ENCODE results near the gene BCAS3. TPM values are rescaled to one million over a fixed set of nuclear protein-coding genes. Genes with fewer than 3 reads are reported as not detected.

BCAS3 gene
- total RNA-seq, 1 experiment from 2014 or later, result 26.3 TPM

DNA sequence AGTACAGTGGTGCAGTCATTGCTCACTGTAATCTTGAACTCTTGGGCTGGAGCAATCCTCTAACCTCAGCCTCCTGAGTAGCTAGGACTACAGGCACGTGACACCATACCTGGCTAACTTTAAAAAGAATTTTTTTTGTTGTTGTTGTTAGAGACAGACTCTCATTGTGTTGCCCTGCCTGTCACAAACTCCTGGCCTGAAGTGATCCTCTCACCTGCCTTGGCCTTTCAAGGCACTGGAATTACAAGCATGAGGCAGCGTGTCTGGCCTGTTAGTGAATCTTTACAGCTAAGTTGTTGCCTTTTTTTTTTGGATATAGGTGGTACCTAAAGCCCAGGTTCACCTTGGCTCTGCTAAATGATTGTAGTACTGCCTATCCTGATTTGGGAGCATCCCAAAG lies 290.6 kb downstream of the BCAS3 start (continued):
- TF ChIP-seq EZH2phosphoT487 (IDR thresholded peaks at IDR 0.05; ENCODE audit: borderline replicate concordance), result no peak

DNA sequence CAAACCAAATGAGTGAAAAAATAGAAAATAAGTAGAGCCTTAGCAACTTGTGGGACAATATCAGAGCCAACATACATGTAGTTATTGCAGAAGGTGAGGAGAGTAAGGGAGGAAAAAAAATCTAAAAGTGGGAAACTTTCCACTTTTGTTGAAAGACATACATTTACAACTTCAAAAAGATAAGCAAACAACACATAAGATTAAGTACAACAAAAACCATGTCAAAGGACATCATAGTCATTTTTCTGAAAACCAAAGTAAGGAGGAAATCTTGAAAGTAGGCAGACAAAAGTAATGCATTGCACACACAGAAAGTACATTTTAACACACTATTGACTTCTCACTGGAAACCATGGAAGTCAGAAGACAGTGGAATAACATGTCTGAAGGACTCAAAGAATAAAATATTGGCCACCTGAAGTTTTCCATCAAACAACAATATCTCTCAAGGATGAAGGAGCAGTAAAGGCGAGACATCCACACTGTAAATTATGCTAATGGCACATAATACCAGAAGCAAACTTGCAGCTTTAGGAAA lies 291.9 kb downstream of the BCAS3 start:
- CTCF ChIA-PET, result no interaction called here
- peaks cover 0 to 11% of the 10 kb centered on the region in 2 experiments; a peak in 1 of 4 replicates for H3K9me3 ChIP-seq (ENCODE audit: control insufficient read depth in 1 of 2, insufficient read depth in 1 of 2, low read depth in 1 of 2, low read length in 2 of 2)
- ATAC-seq (no peak), DNase-seq (ENCODE audit: low read depth, low spot score) (no peak)
- H3K4me1 ChIP-seq (ENCODE audit: control insufficient read depth in 1 of 2, insufficient read depth in 2 of 2, low read length in 2 of 2), result no peaks in the 10 kb centered on the region
- H3K4me3 ChIP-seq (replicated peaks in 1 of 2; ENCODE audit: low read depth in 1 of 2, low read length in 2 of 2), result no peak overlapping the region
- no peaks in the 10 kb centered on the region for H3K27me3 ChIP-seq (ENCODE audit: insufficient read depth, low read length)
- H2AFZ ChIP-seq (ENCODE audit: low read depth, low read length, poor library complexity, severe bottlenecking), result no peak overlapping the region
- H4K20me1 ChIP-seq (ENCODE audit: insufficient read depth), result no peaks in the 10 kb centered on the region
- H3K4me2 ChIP-seq (ENCODE audit: low read length), result no peak overlapping the region
- H3K9ac ChIP-seq (ENCODE audit: low read length), result no peak overlapping the region
- POLR2A ChIA-PET, result no interaction called here
- no peaks in the 10 kb centered on the region for H3K79me2 ChIP-seq (ENCODE audit: insufficient read depth, low read length)
- no peak overlapping the region for H3K27ac ChIP-seq (ENCODE audit: low read depth, low read length)
- intact Hi-C loops (cut with micrococcal nuclease), result loop anchor here (2.0 to 5.0 kb wide), 2 partner anchors 439 to 868 kb away; no protein-coding TSS in a partner anchor
- H3K9me2 ChIP-seq (ENCODE audit: insufficient read depth), result no peaks in the 10 kb centered on the region
- RAD21 ChIA-PET (ENCODE audit: low non-redundant PET in 1 of 2, low total read pairs in 2 of 2, uncharacterized antibody in 2 of 2, unreplicated experiment in 2 of 2), result no interaction called here
- no TSS peak for BruUV-seq (replicated peaks)
- no peaks in the 10 kb centered on the region for H3K36me3 ChIP-seq (ENCODE audit: control insufficient read depth in 1 of 2, insufficient read depth in 2 of 2, low read length in 2 of 2)
- TF ChIP-seq SIN3A (IDR thresholded peaks at IDR 0.05; ENCODE audit: low read depth) (no peak), CBX3 (IDR thresholded peaks at IDR 0.05; ENCODE audit: low read depth) (peak; percentile 44; the same call in 1 of the 2 replicates), EZH2 (IDR thresholded peaks at IDR 0.05) (no peak), ZFX (IDR thresholded peaks at IDR 0.05) (no peak)

DNA sequence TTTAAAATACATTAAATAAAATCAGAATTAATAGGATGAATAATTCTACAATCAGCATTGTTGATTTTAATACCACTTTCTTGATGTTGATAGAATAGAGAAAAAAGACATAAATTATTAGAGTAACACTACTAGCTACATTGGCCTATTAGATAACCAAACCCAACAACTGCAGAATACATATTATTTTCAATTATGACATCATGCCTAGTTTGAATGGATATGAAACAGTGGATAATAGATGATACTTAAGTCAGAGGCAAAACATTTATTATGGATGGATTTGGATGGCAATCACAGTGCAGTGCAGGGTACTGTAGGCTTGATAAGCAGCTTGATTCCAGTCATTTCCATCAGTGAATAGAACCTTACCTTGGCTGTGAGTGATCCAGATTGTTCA lies 293.1 kb downstream of the BCAS3 start:
- Histone ChIP-seq H3K27me3 (ENCODE audit: insufficient read depth, low read length) (no peaks in the 10 kb centered on the region), H3K27ac (ENCODE audit: low read depth, low read length) (no peak overlapping the region), H3K9me3 (ENCODE audit: control insufficient read depth in 1 of 2, insufficient read depth in 1 of 2, low read depth in 1 of 2, low read length in 2 of 2) (peaks cover 0 to 11% of the 10 kb centered on the region in 2 experiments; a peak in 1 of 4 replicates), H2AFZ (ENCODE audit: low read depth, low read length, poor library complexity, severe bottlenecking) (no peak overlapping the region), H3K9ac (ENCODE audit: low read length) (no peak overlapping the region), H3K4me2 (ENCODE audit: low read length) (no peak overlapping the region), H3K36me3 (ENCODE audit: control insufficient read depth in 1 of 2, insufficient read depth in 2 of 2, low read length in 2 of 2) (no peaks in the 10 kb centered on the region), H4K20me1 (ENCODE audit: insufficient read depth) (no peaks in the 10 kb centered on the region), H3K4me1 (ENCODE audit: control insufficient read depth in 1 of 2, insufficient read depth in 2 of 2, low read length in 2 of 2) (no peaks in the 10 kb centered on the region), H3K79me2 (ENCODE audit: insufficient read depth, low read length) (no peaks in the 10 kb centered on the region), H3K9me2 (ENCODE audit: insufficient read depth) (no peaks in the 10 kb centered on the region), H3K4me3 (replicated peaks in 1 of 2; ENCODE audit: low read depth in 1 of 2, low read length in 2 of 2) (no peak overlapping the region)
- BruUV-seq (replicated peaks), result no TSS peak
- POLR2A ChIA-PET, result no interaction called here
- ATAC-seq (no peak), DNase-seq (ENCODE audit: low read depth, low spot score) (no peak)
- CTCF ChIA-PET, result interaction anchor here (1.5 to 2.1 kb wide), 3 partner anchors 30 to 442 kb away, joined by 11 to 15 read pairs (median 14); no protein-coding TSS in a partner anchor
- intact Hi-C loops (cut with micrococcal nuclease), result loop anchor here (1.0 to 5.0 kb wide), 4 partner anchors 420 to 867 kb away; no protein-coding TSS in a partner anchor
- RAD21 ChIA-PET (ENCODE audit: low non-redundant PET in 1 of 2, low total read pairs in 2 of 2, uncharacterized antibody in 2 of 2, unreplicated experiment in 2 of 2), result interaction anchor here (1.9 kb wide), 2 partner anchors 250 kb away, joined by 5 read pairs; no protein-coding TSS in a partner anchor
- TF ChIP-seq EZH2phosphoT487 (IDR thresholded peaks at IDR 0.05; ENCODE audit: borderline replicate concordance) (no peak), FOSL1 (IDR thresholded peaks at IDR 0.05; ENCODE audit: low read depth) (no peak), SP1 (IDR thresholded peaks at IDR 0.05; ENCODE audit: low read depth) (no peak), RAD21 (IDR thresholded peaks at IDR 0.05; ENCODE audit: low read depth) (no peak), ZFX (IDR thresholded peaks at IDR 0.05) (no peak), SIN3A (IDR thresholded peaks at IDR 0.05; ENCODE audit: low read depth) (no peak), TCF7L2 (IDR thresholded peaks at IDR 0.05; ENCODE audit: borderline replicate concordance, extremely low read depth, insufficient read depth, insufficient read length) (no peak), POLR2A (IDR thresholded peaks at IDR 0.05; ENCODE audit: borderline replicate concordance, extremely low read depth, insufficient read depth, insufficient read length) (no peak), ZNF274 (IDR thresholded peaks at IDR 0.05; ENCODE audit: low read depth, low read length) (no peak), POLR2AphosphoS5 (IDR thresholded peaks at IDR 0.05; ENCODE audit: low read depth, low read length) (no peak)
- TF ChIP-seq, protein P1, sequence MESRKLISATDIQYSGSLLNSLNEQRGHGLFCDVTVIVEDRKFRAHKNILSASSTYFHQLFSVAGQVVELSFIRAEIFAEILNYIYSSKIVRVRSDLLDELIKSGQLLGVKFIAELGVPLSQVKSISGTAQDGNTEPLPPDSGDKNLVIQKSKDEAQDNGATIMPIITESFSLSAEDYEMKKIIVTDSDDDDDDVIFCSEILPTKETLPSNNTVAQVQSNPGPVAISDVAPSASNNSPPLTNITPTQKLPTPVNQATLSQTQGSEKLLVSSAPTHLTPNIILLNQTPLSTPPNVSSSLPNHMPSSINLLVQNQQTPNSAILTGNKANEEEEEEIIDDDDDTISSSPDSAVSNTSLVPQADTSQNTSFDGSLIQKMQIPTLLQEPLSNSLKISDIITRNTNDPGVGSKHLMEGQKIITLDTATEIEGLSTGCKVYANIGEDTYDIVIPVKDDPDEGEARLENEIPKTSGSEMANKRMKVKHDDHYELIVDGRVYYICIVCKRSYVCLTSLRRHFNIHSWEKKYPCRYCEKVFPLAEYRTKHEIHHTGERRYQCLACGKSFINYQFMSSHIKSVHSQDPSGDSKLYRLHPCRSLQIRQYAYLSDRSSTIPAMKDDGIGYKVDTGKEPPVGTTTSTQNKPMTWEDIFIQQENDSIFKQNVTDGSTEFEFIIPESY (IDR thresholded peaks at IDR 0.05; ENCODE audit: extremely low read depth, insufficient replicate concordance, low read length), result no peak
- TF ChIP-seq, protein P2, sequence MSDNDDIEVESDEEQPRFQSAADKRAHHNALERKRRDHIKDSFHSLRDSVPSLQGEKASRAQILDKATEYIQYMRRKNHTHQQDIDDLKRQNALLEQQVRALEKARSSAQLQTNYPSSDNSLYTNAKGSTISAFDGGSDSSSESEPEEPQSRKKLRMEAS (IDR thresholded peaks at IDR 0.05), result no peak

All from HCT116 (cell line).